Activated T-cell treated with anti-CD3 and anti-CD28 coated beads for 48 hours (primary cell): ENCODE results near the gene C9orf40.

Experiments
- DNase-seq: peaks from one replicate; pipeline ENCODE4 v3.0.0-alpha.2; 2020; ENCODE audit warnings: low read depth

The C9orf40 gene

GRCh38 chr9:74940600-74940999, 12.1 kb downstream of the C9orf40 start:
- no peak for DNase-seq

DNA sequence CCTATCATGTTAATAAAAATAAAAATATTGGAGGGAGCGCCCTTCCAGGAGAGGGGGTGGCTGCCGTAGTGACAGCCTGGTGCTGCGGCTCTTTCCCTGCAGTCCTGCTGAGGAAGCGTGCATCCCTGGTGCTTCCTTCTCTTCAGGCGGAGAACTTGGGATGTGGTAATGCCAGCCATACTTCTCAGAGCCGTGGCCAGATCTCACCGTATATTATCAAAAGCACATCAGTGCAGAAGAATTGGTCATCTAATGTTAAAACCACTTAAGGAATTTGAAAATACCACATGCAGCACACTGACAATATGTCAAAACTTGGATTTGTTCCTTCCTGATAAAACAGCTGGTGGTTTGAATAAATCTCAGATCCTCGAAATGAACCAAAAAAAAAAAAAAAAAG, 17.7 kb downstream of the C9orf40 start:
- DNase-seq: no peak

GRCh38 chr9:74921737-74922136, 31.0 kb downstream of the C9orf40 start:
- no peak for DNase-seq

DNA sequence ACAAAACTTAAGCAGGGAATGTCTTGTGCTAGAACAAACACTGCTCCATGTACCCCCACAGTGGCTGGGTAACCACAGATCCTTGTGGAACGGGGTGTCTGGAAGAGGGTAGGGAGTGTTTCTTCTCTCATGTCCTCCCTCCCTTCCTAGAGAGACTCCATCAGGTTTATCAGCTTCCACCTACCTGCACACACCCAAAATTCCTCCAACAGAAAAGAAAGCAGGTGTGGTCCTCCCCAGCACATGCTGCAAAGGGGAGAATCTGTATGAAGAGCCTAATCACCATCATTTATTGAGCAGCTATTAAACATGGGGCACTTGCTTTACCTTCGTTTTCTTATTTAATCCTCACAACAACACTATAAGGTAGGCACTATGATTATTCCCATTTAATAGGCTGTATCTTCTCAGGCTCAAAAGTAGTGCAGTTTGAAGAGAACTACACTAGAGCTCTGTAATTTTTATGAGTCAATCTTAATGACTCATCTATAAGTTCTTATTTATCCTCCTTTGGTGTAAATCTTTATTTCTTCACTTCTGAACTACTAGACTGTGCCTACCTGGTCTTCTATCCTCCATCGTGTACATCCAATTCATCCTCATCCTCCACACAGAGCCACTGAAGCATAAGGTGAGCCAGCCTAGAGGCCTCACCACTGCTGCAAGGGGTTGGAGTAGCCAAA, 31.6 kb downstream of the C9orf40 start:
- no peak for DNase-seq

- DNase-seq: no peak
Observed at GRCh38 chr9:74910036-74910435, 42.7 kb downstream of the C9orf40 start.

GRCh38 chr9:74908665-74909064, 44.0 kb downstream of the C9orf40 start:
- DNase-seq: no peak

GRCh38 chr9:74907085-74907484, 45.6 kb downstream of the C9orf40 start:
- no peak for DNase-seq

GRCh38 chr9:74901001-74901400, 51.7 kb downstream of the C9orf40 start:
- DNase-seq: no peak
